ENCODE results near the gene FAM118B.

The FAM118B gene

GRCh38 chr11:126211236-126212088 lies at the start of gene FAM118B, which contains the start of gene RPUSD4:
Gene FAM118B, plus strand, starts transcription at chr11:126211782. Its CDS starts 23,220 bp downstream, at chr11:126235002.
Gene RPUSD4, minus strand, starts transcription at chr11:126211650. Its CDS starts 12 bp downstream, at chr11:126211638.
- peak; percentile 96 for DNase-seq

- peak; percentile 38 for DNase-seq
These were observed 49.1 kb upstream of the FAM118B start for GRCh38 chr11:126162306-126163030.

- peak; percentile 88 for DNase-seq
These were observed 48.4 kb upstream of the FAM118B start for GRCh38 chr11:126163074-126163700.

GRCh38 chr11:126163779-126164178 lies 47.8 kb upstream of the FAM118B start:
- DNase-seq: no peak

- no peak for DNase-seq
These were observed 46.8 kb upstream of the FAM118B start for GRCh38 chr11:126164781-126165180.

- peak; percentile 39 for DNase-seq
These were observed 46.3 kb upstream of the FAM118B start for GRCh38 chr11:126165311-126165720.

GRCh38 chr11:126165757-126166156 lies 45.8 kb upstream of the FAM118B start:
- no peak for DNase-seq

- no peak for DNase-seq
These were observed 45.2 kb upstream of the FAM118B start for GRCh38 chr11:126166413-126166812.

GRCh38 chr11:126167488-126167887 lies 44.1 kb upstream of the FAM118B start:
- DNase-seq: no peak

GRCh38 chr11:126169291-126169690 lies 42.3 kb upstream of the FAM118B start:
- no peak for DNase-seq

GRCh38 chr11:126172596-126173038 lies 39.0 kb upstream of the FAM118B start:
- no peak for DNase-seq

- no peak for DNase-seq
These were observed 38.3 kb upstream of the FAM118B start for GRCh38 chr11:126173257-126173656.

GRCh38 chr11:126174816-126175215 lies 36.8 kb upstream of the FAM118B start:
- no peak for DNase-seq

- DNase-seq: no peak
These were observed 36.2 kb upstream of the FAM118B start for GRCh38 chr11:126175393-126175792.

- no peak for DNase-seq
These were observed 34.6 kb upstream of the FAM118B start for GRCh38 chr11:126176853-126177470.

- no peak for DNase-seq
These were observed 29.4 kb upstream of the FAM118B start for GRCh38 chr11:126181939-126182730.

GRCh38 chr11:126182787-126183445 lies 28.7 kb upstream of the FAM118B start:
- DNase-seq: no peak

- peak; percentile 33 for DNase-seq
These were observed 26.1 kb upstream of the FAM118B start for GRCh38 chr11:126185259-126186024.

GRCh38 chr11:126186025-126186698 lies 25.4 kb upstream of the FAM118B start:
- peak; percentile 30 for DNase-seq
